ENCODE results near the gene MOB2. TPM values are rescaled to one million over a fixed set of nuclear protein-coding genes. Genes with fewer than 3 reads are reported as not detected.

The MOB2 gene
- total RNA-seq, 4 donors from 2014 or later: 84.8 to 126 (median 93.8) TPM

DNA sequence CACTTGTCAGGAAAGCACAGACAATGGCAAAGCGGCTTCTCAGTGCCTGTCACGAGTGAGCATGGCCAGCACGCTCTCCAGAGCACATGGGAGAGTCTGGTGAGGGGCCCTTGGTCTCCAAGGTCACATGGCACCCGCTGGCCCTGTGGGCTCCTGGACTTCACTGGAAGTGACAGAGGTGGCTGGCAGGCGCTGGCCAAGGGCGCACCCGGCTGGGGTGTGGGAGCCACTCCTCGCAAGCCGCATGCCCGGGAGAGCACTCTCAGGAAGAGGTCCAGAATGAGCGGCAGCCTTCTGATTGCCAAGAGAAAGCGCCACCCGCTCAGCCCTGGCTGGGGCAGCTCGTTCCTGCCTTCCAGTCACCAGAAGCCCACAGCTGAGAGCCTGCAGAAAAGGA lies 17.1 kb upstream of the MOB2 start:
- TF ChIP-seq, protein P1, sequence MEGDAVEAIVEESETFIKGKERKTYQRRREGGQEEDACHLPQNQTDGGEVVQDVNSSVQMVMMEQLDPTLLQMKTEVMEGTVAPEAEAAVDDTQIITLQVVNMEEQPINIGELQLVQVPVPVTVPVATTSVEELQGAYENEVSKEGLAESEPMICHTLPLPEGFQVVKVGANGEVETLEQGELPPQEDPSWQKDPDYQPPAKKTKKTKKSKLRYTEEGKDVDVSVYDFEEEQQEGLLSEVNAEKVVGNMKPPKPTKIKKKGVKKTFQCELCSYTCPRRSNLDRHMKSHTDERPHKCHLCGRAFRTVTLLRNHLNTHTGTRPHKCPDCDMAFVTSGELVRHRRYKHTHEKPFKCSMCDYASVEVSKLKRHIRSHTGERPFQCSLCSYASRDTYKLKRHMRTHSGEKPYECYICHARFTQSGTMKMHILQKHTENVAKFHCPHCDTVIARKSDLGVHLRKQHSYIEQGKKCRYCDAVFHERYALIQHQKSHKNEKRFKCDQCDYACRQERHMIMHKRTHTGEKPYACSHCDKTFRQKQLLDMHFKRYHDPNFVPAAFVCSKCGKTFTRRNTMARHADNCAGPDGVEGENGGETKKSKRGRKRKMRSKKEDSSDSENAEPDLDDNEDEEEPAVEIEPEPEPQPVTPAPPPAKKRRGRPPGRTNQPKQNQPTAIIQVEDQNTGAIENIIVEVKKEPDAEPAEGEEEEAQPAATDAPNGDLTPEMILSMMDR (IDR thresholded peaks at IDR 0.05): no peak
- no peak for TF ChIP-seq POLR2A (IDR thresholded peaks at IDR 0.05)
- no peak for DNase-seq (ENCODE audit: low spot score in 2 of 2)

DNA sequence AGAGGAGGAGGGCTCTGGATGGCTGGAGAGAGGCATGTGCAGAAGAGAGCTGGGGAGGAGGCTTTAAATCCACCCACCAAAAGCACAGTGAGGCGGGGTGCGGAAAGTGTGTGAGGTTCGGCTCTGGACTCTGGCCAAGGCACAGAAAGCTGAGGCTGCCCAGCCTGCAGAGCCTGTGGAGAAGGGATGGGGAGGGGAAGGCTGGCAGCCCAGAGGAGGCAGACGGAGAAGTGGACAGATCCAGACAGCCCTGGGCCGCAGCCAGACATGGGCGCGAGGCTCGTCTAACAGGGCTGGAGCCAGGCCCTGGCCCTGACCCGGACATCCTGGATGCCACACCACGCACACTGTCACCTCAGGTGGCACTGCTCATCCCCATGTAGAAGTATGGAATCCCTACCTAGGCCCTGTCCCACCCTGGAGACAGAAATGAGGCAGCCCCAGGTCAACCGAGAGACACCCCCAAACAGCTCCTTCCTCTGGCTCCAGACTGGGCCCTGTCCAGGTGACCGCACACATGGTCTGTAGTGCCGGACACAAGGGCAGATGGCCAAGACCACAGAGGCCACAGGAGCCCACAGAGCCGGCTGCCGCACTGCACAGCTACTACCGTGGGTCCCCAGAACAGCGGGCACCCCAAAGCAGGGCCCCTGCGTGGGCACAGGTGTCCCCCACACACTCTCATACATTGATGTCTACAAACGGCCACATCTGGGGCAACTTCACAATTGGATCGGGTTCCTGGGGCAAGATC lies 16.6 kb upstream of the MOB2 start:
- DNase-seq (ENCODE audit: low spot score in 2 of 2): no peak
- TF ChIP-seq, protein P1 (IDR thresholded peaks at IDR 0.05): no peak
- TF ChIP-seq POLR2A (IDR thresholded peaks at IDR 0.05): no peak
- H3K4me3 ChIP-seq (ENCODE audit: low read depth, poor library complexity, severe bottlenecking): no peak overlapping the region
- 49 to 65% methylated on average over 14 to 20 of the region's 20 CpGs for WGBS, 2 donors
- intact Hi-C loops (cut with DNase I; ENCODE audit: low total_unique reads): loop anchor here (10.0 kb wide), 1 partner anchor 218 kb away; no protein-coding TSS in a partner anchor

More for the DNA sequence above, 17.1 kb upstream of the MOB2 start:
- no peak overlapping the region for H3K4me3 ChIP-seq (ENCODE audit: low read depth, poor library complexity, severe bottlenecking)
- WGBS, 2 donors: 23 to 43% methylated on average over 7 to 12 of the region's 14 CpGs
- intact Hi-C loops (cut with DNase I; ENCODE audit: low total_unique reads): loop anchor here (10.0 kb wide), 1 partner anchor 219 kb away; no protein-coding TSS in a partner anchor

DNA sequence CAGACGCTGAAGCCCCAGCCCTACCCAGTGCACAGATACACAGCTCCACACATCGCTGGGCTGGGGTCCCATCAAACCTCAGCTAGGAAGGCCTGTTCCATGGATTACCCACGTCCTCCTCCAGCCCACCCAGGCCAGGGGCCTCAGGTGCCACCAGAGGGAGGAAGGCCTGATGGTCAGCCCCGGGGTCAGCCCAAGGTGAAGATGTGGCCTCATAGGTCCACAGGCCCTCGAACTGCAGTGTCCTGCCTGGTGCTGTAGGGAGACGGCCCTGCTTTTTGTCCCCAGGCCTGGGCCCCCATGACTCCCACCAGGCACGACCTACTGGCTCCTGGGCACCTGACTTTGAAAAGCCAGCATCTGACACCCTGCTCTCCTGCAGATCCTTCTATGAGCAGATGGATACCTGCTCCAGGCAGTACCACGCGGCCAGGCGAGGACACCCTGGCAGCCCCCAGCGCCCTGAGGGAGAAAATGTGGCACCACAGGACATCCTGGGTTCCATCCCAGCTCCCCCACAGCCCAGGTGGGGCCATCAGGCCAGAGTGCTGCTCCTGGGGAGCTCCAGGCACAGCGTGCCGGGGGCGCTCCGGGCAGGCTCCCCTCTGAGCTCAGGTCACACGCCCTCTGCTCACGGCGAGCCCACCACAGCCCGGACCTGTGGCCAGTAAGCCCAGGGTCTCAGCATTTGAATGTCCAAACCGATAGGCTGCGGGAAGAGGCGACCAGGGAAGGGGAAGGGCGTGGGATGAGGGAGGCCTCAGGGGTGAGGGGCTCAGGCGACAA lies 15.8 kb upstream of the MOB2 start:
- intact Hi-C loops (cut with DNase I; ENCODE audit: low total_unique reads): loop anchor here (10.0 kb wide), 1 partner anchor 218 kb away; no protein-coding TSS in a partner anchor
- DNase-seq (ENCODE audit: low spot score in 2 of 2): no peak
- no peak overlapping the region for H3K4me3 ChIP-seq (ENCODE audit: low read depth, poor library complexity, severe bottlenecking)
- TF ChIP-seq POLR2A (IDR thresholded peaks at IDR 0.05): no peak
- TF ChIP-seq, protein P1 (IDR thresholded peaks at IDR 0.05): no peak
- 87 to 92% methylated on average over 20 to 23 of the region's 24 CpGs for WGBS, 2 donors

DNA sequence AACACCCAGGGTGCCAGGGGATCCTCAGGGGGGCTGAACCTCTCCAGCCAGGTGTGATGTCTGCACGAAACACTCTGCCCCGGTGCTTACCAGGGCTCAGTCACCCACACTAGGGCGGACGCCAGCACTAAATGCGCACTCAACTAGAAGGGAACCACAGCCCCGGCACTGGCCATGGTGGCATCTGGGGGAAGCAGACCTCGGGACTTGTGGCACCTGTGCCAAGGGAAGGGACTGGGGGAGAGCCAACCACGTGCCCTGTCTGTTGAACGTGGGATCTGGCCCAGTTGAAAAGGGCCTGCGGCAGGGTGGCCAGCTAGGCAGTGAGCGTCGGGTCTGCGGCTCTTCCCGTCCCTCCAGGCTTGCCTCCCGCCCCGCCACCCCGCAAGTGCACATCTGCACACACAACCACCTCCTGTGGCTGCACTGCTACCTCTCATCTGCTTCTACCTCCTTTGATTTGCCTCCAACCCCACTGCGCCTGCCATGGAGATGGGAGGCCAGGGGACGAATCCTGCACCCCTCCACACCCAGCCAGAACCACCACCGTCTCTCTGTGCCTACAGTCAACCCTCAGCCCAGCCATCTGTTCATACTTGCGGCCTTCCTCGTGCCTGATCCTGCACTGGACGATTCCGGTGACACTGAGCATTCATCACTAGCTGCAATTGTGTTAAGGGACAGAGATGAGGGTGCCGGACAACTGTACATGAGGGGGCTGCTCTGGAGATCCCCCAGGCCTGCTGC lies 15.0 kb upstream of the MOB2 start:
- 76 to 79% methylated on average over 24 to 25 of the region's 25 CpGs for WGBS, 2 donors
- DNase-seq (ENCODE audit: low spot score in 2 of 2): no peak
- intact Hi-C loops (cut with DNase I; ENCODE audit: low total_unique reads): loop anchor here (10.0 kb wide), 1 partner anchor 217 kb away; no protein-coding TSS in a partner anchor
- TF ChIP-seq, protein P1 (IDR thresholded peaks at IDR 0.05): no peak
- TF ChIP-seq POLR2A (IDR thresholded peaks at IDR 0.05): no peak
- H3K4me3 ChIP-seq (ENCODE audit: low read depth, poor library complexity, severe bottlenecking): no peak overlapping the region
